Mesenteric fat pad (tissue), 1 donor: ENCODE data around the gene UNC79. TPM values are rescaled to one million over a fixed set of nuclear protein-coding genes. Genes with fewer than 3 reads are reported as not detected.

ENCODE experiments used
- DNase-seq: peaks from one replicate; pipeline ENCODE4 v3.0.0-alpha.2; 2020; ENCODE audit warnings: low spot score
- total RNA-seq: library from RNA; stranded (reverse); fragmentation: NEBNext Ultra II Directional; extraction: Animal tissue kit (Norgen Biotek cat#: 25700); gene quantifications from one replicate; pipeline ENCODE4 v1.2.1, GENCODE V29; 2021
- donor health status: DM: yes; HTN: yes; CAD: no.

Gene UNC79
- total RNA-seq, 1 donor from 2014 or later, result 0.13 TPM

DNA sequence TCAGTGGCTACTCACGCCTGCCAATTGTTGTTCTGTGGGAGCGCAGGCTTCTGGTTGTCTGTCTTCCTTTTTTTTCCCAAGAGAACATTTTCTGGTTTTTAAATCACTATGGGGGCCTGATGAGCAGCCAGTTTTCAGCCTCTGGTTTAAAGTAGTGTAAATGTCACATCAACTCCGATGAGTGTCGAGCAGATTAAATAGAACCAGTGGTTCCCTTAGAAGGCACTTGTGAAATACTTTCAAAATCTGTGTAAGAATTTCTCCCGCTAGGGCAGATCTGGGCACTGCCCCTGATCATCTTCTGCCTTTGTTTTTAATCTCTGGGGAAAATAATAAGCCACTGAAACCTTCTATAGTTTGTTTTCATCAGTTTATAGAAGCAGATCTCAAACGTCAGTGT lies 227.1 kb downstream of the UNC79 start:
- DNase-seq, result no peak

DNA sequence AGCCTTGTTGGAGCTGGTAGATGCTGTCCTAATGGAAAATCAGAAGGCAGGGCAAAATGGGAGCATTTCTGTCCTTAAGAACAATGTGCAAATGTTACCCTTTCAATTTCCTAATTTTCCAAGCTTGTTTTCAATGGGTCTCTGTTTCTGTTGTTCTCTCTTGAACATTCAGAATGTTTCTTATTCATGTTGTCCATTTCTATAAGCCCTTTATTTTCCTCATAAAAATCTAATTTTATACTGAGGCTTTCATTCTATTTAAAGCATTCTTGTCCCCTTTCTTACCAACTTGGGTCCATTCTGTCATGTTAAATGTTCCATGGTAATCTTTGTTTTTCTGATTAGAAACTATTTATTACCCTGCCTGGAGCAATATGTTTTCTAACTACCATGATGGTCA lies 232.6 kb downstream of the UNC79 start:
- no peak for DNase-seq

DNA sequence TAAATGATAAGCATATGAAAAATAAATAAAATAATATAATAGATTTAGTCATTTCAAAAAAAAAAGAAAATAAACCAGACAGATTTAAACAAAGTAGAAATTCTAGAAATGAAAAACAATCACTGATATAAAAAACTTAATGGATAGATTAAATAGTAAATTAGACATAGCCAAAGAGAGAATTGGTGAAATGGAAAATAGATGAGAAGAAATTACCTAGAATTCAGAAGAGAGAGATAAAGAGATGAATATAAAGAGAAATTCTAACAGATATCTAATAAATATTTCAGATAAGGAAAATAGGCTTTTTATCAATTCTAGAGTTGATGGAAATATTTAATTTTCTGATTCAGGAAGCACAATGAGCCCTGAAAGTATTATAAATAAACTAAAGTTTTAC lies 234.4 kb downstream of the UNC79 start:
- DNase-seq, result no peak

DNA sequence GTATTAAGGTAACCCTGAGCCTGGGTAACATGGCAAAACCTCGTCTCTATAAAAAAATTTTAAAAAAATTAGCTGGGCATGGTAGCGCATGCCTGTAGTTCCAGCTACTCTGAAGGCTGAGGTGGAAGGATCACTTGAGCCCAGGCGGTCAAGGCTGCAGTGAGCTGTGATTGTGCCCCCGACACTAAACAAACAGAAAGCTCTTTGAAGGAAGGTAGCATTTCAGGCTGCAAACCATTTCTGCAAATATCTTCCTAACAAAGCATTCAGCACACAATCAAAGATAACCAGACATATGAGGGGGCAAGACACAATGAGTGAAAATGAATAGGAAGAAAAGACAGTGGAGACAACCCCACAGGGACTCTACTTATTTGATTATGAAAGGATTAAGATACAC lies 238.9 kb downstream of the UNC79 start:
- no peak for DNase-seq

DNA sequence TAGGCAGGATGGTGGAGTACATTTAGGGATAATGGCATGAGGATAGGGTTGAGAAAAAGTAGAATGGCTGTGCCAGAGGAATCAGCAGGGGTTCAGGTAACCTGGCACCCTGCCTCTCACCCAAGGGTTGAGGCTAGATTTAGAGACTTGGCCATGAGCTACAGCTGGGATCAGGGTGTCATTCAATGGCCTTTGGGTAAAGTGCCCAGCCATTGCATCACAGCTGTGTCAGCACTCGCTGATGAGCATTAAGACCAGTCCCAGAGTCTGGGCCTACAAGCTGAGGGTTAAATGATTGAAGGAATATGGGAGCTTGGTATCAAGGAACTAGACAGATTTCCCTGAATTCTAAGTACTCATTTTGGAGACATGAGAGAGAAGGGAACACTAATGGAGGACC lies 243.6 kb downstream of the UNC79 start:
- DNase-seq, result no peak

DNA sequence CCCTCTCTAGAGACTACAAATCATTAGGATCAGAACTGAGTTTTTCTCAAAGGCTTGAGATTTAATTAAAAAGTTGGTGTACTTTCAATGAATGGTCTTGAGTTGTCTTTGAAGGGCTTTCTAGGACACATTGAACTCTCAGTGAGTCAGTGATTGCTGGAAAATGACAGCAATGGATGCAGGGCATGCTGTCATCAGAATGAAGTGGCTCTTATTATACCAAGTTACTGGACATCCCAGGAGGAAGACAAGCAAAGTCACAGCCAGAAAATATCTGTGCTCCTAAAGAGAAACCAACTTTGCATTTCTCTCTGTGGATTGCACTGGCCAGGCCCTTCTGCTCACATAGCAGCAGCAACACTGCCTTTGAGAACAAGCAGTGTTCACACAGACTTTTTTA lies 244.9 kb downstream of the UNC79 start:
- no peak for DNase-seq

DNA sequence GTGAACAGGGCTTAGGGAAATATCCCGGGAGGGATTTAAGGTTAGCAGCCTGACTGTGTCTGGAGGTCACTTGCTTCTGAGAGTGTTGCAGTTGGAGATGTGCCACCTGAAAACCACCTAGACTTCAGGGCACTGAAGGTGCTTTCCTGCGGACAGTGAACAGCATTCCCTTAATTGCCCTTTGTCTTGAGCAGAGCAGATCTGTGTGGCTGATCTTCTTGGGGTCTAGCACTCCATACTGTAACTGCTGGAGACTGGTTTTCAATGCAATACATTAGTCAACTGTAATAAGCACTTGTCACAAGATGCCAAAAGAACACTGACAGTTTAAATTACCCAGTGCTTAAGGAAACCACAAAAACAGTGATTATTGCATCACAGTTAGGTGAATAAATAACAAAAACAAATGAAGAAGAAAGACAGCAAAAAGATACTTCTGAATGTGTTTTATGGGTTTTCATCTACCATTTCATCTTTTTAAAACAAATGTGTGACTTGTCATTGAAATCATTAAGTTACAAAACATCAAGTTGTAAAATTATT lies 245.7 kb downstream of the UNC79 start:
- DNase-seq, result no peak

DNA sequence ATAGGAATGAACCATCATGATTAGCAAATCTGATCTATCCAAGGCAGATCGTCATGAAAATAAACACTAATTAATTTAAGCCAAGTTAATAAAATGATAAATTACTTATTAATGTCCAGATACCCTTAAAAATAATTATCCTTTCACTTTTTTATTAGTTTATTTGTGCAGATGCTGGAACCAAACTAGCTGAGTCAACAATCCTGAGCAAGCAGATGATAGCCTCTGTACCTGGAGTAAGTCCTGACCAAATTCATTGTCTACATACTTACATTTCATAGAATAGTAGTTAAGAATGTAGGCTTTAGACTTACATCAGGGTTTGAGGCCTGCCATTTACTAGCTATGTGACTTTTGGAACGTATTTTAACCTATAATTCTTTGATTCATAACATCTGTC lies 251.7 kb downstream of the UNC79 start:
- no peak for DNase-seq

DNA sequence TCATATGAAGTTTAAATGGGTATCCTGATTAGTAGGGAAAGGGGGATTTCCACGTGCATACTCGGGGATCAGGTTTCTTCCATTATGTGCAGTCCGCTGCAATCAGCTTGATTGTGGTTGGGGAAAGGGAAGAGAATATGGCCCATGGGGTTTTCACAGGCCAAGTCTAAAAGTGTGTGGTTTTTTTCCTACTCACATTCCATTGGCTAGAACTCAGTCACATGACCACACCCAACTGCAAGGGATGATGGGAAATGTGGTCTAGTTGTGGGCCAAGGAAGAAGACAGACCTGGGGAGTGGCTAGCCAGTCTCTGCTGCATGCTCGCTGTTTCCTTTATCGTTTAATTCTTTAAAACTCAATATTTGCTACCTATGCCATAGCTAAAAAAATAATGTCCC lies 252.5 kb downstream of the UNC79 start:
- DNase-seq, result no peak

DNA sequence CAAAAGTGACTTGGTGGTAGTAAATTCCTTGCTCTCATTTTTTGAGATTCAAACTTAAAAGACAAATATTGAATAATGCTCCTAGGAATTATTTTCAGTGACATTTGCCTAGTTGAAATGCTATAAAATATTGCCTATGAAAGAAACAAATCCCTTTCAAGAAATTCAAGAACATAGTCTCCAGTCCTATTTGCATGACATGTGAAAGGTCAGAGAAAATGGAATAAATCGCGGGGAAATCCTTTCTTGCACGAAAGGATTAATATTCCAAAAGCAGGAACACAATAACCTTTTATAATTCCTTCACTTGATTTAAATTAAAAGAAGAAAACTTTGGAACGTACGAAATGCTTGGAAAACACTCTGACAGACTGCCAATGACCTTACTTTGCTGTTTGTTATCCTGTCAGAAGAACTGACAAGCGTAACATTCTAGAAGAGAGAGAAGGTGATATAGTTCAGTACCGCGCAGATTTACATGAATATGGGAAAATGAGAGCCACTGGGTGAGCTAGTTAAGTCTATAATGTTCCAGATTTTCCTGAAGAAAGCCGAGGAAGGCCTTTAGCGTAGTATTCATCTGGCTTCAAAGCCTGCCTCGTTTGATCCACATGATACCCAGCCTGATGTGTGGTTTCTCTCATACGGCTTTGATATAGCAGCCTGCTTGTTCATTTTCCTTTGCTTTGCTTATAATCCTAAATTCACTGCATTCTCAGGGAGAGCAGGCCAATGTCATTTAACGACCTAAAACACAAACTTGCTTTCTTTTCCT lies 254.6 kb downstream of the UNC79 start:
- DNase-seq, result no peak

DNA sequence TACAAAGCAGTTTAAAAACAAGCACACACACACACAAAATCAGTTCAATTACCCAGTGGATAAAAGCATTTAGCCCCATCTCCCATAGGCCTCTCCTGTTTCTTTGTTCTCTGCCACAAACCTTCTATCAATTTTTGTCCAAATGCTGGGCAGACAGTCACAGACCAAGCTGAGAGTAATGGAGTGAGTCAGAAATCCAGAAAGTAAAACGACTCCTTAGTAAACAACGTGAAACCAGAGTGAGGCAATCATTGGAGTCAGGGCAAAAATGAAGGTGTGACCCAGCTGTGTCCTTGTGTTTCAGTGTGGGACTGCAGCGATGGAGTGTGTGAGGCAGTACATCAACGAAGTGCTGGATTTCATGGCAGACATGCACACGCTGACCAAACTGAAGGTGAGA lies 255.5 kb downstream of the UNC79 start:
- DNase-seq, result no peak

DNA sequence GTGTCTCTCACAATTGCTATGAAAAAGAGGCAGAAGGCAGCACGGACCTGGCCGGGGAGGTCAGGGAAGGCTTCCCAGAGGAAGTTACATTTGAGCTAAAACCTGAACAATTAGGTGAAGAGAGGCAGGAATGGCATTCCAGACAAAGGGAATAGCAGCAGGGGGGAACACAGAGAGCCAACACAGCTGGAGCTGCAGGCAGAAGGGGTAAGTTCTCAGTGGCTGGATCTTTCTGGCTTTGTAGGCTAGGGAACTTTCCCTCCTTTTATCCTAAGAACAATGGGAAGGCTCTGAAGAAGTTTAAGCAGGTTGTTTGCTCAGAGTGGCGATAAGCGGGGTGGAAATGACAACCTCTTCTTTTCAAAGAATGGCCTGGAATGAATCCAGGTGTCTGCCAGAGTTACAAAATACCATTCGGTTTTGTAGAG lies 257.5 kb downstream of the UNC79 start:
- no peak for DNase-seq

DNA sequence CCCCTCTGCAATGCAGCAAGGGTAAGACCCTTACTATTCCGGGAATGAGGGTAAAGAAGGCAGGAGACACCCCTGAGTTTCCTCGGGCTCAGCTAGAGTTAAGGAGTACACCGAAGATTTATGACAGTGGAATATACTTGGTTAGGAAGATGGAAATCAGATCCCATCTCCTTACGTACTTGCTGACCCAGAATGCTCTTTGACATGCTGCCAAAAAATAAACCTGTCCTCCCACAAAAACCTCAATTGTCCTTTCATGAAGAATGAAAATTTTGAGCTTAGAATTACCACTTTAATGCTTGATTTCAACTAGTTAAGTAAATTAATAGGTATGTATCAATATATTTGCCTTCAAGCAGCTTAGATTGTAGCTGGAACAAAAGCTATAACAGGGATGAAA lies 258.1 kb downstream of the UNC79 start:
- no peak for DNase-seq

DNA sequence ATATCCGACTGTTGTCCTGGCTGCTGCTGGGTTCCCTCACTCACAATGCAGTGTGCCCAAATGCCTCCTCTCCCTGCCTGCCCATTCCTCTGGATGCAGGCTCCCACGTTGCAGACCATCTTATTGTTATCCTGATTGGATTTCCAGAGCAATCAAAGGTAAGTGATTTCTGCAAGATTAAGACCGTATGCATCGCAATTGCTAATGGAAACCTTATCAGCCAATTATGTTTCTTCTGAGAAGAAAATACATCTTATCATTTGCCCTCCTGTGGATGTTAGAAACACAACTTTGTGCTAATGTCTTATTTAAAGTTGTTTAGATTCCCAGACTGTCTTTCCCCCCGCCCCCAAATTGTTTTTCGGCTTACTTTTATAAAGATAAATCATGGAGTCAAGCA lies 259.4 kb downstream of the UNC79 start:
- no peak for DNase-seq

DNA sequence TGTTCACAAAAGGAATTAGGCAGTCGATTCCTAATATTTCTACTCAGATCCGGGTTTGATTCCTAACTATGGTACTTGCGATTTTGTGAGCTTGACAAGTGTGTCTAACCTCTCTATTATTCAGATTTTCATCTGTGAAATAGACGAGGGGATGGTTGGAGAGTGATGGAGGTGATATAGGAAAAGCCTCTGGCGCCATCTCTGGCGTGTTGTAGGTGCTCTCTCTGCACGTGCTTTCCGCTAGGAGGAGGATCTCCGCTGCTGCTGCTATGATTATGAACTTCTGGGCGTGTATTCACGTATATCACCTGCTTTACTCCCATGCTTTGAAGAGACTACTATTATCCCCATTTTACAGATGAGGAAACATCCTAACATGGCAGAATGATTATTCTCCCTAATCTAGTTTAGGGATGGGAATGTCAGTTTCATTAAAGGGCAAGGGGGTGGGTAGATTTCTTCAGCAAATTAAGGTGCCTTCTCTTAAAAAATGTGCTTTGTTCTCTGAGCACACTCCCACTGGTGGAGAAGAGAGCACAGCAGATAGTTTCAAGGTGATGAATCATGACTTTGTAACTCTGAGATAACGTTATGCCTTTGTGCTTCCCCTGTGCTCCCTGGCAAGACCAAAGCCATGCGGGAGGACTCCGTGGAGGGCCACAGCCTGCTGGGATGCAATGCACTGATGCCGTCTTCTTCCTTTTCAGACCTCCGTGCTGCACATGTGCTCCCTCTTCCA lies 260.5 kb downstream of the UNC79 start:
- no peak for DNase-seq

DNA sequence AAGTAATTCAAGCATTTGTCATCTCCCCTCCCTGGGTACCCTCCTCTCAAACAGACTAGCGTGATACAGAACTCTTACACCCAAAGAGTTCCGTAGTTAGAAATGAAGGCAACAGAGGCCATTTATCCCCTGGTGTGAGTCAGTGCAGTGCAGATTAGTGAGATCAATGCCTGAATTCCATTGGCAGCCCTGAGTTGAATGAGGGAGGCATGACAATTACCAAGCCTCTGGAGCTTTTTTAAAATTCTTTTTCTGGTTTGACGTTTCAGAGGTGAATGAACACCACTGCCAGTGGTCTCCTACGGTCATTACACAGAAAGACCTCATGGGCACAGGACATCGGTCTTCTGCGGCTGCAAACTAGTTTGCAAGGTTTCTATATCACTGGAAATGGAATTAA lies 263.2 kb downstream of the UNC79 start:
- no peak for DNase-seq

DNA sequence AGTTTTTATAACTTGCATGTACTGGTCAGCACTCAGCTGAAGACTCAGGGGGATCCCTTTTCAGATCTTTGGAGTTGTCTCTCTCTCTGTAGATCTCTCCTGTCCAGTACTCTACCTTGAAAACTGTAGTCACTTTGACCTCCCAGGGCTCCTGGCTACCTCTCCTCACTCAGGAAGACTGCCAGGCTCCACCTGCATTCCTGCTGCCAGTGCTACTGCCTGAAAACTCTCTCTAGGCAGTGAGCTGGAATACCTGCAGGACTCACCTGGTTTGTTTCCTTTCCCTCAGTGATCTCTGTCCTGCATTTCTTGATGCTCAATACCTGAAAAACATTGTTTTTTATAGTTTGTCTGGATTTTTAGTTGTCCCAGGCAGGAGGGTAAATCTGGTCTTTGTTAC lies 270.2 kb downstream of the UNC79 start:
- DNase-seq, result no peak

DNA sequence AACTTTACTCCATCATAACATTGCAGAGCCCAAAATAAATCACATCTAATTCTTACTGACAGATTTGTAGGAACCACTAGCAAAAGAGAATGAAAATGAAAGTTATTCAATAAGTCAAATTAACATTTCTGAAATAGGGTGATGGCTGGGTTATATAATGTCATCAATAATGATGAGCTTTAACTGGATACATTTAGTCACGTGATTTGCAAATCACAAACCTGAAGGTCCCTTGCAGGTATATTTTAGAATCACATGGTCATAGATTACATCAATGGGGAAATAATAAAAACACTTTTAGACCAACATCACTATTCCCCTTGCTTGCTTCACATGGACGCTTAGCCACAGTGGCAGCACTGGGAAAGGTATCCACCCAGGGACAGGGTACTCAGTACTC lies 270.8 kb downstream of the UNC79 start:
- DNase-seq, result no peak

DNA sequence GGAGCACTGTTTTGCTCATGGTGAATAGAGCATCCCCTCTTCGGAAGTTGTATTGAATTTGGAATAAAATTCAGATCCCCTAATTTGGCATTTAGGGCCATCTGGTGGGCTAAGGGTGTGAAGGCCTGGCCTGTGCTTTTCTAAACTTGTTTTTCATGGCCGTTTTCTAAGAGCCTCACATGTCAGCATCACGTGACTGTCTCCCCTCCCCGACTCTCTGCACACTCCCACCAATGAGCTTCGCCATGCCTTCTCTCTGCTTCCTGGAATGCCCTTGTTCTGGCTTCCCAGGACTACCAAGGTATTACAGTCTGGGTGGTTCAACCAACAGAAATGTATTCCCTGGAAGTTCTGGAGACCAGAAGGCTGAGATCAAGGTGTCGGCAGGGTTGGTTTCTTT lies 272.2 kb downstream of the UNC79 start:
- no peak for DNase-seq

DNA sequence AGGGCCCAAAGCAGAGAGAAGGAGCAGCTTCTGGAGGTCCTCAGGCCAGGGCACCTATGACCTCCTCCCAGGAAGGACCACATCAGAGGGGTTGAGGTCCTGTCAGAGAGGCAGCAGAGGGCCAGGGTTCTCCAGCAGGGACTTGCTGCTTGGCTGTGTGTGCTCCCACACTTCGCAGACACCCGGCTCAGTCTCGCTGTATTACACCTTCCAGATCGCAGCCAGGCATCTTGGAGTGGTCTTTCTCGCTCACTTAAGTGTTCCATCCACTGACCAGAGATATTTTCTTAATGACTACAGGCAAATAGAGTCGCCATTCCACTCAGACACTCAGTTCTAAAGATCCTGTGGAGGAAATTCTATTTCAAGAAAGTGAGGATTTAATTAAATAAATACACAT lies 273.2 kb downstream of the UNC79 start:
- no peak for DNase-seq

DNA sequence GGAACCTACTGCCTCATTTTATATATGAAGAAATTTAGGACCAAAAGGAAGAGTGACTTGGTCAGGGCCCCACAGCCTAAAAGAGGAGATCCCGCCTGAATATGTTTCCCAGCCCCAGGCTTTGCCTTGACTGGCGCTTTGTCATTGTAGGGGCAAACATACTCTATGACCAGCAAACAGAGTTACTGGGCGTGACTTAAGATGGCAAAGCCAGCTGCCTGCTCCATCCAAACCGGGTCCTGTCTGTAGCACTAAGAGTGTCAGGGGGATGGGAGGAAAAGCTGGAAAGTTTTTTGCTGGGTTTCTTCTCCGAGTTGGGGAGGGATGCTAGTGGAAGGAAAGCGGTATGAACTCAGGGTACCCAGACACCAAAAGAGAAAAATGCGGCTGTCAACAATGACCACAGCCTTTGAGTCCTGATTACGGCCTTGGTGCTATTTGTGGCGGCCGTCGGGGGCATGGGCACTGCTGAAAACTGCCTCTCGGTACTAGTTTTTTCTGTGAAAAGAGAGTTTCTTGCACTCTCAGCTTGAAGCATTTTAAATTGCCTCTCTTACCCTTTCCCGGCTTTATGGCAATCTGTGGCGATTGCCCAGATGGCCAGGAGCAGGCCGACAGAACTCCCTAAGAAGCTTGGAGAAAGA lies 274.9 kb downstream of the UNC79 start:
- DNase-seq, result no peak

DNA sequence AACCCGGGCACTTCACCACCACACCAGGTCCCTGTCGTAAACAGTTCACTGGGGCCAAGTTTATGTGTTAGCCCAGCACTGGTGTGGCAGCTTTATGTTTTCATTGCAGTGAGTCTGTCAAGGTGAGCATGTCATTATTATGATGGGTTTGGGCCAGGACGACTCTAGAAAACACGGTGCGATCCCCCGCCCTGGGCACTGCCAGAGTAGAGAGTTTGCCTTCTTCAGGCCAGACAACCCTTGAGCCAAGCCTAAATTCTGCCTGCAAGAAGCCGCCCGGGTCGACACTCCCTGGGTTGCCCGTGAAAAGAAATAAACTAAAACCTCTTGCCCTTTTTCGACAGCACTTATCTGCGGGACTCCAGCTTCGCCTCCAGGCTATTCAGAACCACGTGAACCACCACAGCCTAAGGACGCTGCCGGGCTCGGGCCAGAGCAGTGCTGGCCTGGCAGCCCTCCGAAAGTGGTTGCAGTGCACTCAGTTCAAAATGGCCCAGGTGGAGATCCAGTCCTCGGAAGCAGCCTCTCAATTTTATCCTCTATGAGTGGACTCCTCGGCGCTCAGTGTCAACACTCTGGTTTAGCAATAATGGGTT lies 275.7 kb downstream of the UNC79 start:
- DNase-seq, result no peak
